ENCODE data around the gene ATP7B. TPM values are rescaled to one million over a fixed set of nuclear protein-coding genes. Genes with fewer than 3 reads are reported as not detected.

ATP7B gene
- total RNA-seq, 4 donors from 2014 or later = 17.6 to 32.9 (median 22.6) TPM

DNA sequence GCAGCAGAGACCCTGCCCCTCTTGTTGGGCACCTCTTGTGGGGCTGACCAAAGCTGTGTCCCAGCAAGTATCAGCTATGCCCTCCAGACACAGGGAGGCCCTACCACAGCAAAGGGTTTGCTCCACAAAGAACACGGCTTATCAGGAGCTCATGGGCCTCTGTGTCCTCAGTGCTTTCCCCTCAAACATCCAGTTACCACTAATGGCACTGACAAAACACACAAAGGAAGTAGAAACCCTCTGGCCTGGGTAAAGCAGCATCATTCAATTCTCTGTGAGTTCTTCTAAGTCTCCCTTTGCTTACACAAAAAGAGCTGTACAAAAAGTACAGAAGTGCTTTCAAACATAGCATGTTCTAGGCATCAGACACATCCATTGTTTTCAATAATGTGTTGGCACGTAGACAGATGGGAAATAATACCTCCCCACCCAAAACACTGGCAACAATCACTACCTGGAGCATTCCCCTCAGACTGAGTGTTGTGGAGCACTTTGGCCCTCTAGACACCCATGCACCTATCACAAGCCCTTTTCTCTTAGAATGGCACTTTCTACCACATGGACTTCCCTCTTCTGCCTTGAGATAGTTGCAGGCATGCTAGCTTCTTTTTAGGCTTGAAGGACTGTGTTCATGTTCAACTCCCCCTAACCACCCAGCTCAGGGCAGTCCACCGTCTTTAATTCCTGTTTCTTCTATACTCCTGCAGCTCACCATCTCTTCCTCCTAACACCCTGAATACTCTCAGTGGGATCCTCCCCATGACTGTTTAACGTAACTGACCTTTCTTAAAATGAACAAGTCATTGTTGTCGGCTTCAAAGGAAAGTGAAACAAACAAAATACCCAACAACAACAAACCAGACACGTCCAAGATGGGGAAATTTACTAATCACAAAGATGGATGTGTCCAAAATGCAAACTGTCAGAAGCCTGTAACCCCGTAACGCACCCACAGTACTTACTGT is 43.5 kb downstream of the ATP7B start:
- intact Hi-C loops (cut with DNase I; ENCODE audit: low total_unique reads) (no loop called here), in situ Hi-C loops (cut with MboI; ENCODE audit: low pct_ligation_motif_present in 1 of 4, low pct_unique_long_range_greater_than_20kb in 1 of 4, low sequenced_read_pairs in 3 of 4) (no loop called here)
- Histone ChIP-seq H3K4me1 (no peaks in the 10 kb centered on the region), H3K27ac (no peak overlapping the region), H3K4me3 (no peak overlapping the region), H3K27me3 (no peaks in the 10 kb centered on the region), H3K9me3 (no peaks in the 10 kb centered on the region), H3K36me3 (peaks cover 0 to 7% (median 0%) of the 10 kb centered on the region in 4 donors)
- DNase-seq = no peak
- WGBS, 2 donors (ENCODE audit: low coverage in 1 of 2) = 72 to 78% methylated on average over 7 to 8 of the region's 8 CpGs
- TF ChIP-seq, protein P1, sequence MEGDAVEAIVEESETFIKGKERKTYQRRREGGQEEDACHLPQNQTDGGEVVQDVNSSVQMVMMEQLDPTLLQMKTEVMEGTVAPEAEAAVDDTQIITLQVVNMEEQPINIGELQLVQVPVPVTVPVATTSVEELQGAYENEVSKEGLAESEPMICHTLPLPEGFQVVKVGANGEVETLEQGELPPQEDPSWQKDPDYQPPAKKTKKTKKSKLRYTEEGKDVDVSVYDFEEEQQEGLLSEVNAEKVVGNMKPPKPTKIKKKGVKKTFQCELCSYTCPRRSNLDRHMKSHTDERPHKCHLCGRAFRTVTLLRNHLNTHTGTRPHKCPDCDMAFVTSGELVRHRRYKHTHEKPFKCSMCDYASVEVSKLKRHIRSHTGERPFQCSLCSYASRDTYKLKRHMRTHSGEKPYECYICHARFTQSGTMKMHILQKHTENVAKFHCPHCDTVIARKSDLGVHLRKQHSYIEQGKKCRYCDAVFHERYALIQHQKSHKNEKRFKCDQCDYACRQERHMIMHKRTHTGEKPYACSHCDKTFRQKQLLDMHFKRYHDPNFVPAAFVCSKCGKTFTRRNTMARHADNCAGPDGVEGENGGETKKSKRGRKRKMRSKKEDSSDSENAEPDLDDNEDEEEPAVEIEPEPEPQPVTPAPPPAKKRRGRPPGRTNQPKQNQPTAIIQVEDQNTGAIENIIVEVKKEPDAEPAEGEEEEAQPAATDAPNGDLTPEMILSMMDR (IDR thresholded peaks at IDR 0.05) = no peak
- TF ChIP-seq POLR2A (IDR thresholded peaks at IDR 0.05) = no peak
- TF ChIP-seq EP300 (IDR thresholded peaks at IDR 0.05; ENCODE audit: low read depth) = no peak

DNA sequence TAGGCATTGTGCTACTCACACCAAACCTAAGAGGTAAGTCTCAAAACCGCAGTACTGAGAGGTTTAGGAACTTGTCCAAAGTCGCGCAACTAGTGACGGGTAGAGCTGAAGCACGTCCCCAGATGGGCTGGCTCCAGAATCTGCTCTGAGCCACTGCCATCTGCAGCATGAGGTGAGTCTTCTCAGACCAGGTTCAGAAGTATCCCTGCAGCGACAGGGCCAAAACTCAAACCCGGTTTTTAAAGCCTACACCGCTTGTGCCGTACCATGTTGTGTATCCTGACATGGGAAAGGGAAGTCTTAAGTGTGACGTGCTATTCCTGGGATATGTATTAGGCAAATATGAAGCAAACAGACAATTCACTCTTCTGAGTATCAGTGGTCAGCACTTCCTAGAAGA is 45.1 kb downstream of the ATP7B start:
- Histone ChIP-seq H3K4me1 (peaks cover 0 to 14% (median 5%) of the 10 kb centered on the region in 4 donors), H3K27ac (no peak overlapping the region), H3K4me3 (no peak overlapping the region), H3K27me3 (no peaks in the 10 kb centered on the region), H3K9me3 (no peaks in the 10 kb centered on the region), H3K36me3 (peaks cover 0 to 7% (median 0%) of the 10 kb centered on the region in 4 donors)
- intact Hi-C loops (cut with DNase I; ENCODE audit: low total_unique reads) = no loop called here
- TF ChIP-seq POLR2A (IDR thresholded peaks at IDR 0.05) (no peak), EP300 (IDR thresholded peaks at IDR 0.05; ENCODE audit: low read depth) (no peak), POLR2AphosphoS5 (IDR thresholded peaks at IDR 0.05) (no peak)
- TF ChIP-seq, protein P1 (IDR thresholded peaks at IDR 0.05) = no peak
- in situ Hi-C loops (cut with MboI; ENCODE audit: low pct_ligation_motif_present in 1 of 4, low pct_unique_long_range_greater_than_20kb in 1 of 4, low sequenced_read_pairs in 3 of 4) = no loop called here
- DNase-seq = no peak
- 92% methylated on average over 10 of the region's 10 CpGs; no CpG with 5 or more reads in 1 of the 2 donors for WGBS, 2 donors (ENCODE audit: low coverage in 1 of 2)

DNA sequence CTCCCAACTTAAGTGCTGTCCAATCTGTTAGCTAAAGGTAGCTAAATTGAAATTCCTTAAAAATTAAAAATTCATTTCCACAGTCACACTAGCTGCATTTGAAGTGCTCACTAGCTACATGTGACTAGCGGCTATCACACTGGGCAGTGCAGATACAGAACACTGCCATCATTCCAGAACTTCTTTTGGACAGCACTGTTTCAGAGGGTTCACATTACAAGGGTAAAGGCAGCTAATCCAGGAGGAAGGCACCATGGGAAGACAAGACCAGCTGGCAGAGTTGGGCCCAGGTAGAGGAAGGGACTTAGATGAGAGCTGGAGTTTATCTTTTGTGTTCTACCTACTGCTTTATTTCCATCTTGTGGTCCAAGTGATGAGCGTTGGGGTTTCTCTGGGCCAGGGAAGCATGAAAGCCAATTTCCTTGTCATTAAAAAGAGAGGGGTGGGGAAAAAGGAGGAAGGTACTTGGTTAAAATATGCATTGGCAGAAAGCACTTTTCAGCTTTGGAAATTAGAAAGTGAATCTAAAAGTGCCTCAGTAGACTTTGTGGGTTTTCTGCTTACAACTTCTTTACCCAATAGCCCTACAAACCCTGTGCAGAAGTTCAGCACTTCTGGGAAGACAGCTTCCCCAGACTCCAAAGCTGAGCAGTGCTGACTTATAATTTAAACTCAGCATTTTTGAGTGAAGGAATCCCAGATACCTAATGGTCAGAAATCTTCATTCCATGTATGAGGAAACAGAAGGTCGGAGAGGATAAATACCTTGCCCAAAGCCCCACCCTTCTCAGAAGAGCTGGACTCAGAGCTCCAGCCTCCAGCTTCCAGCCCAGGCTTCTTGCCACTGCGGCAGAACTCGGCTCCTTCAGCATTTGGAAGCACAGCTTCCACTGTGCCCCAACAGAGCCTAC is 49.5 kb downstream of the ATP7B start:
- no peak overlapping the region for H3K27ac ChIP-seq
- H3K4me3 ChIP-seq = no peak overlapping the region
- in situ Hi-C loops (cut with MboI; ENCODE audit: low pct_ligation_motif_present in 1 of 4, low pct_unique_long_range_greater_than_20kb in 1 of 4, low sequenced_read_pairs in 3 of 4) (no loop called here), intact Hi-C loops (cut with DNase I; ENCODE audit: low total_unique reads) (no loop called here)
- TF ChIP-seq, protein P1 (IDR thresholded peaks at IDR 0.05) = no peak
- TF ChIP-seq EP300 (IDR thresholded peaks at IDR 0.05; ENCODE audit: low read depth) (no peak), POLR2AphosphoS5 (IDR thresholded peaks at IDR 0.05) (no peak), POLR2A (IDR thresholded peaks at IDR 0.05) (no peak)
- H3K27me3 ChIP-seq = no peaks in the 10 kb centered on the region
- no peaks in the 10 kb centered on the region for H3K9me3 ChIP-seq
- no peak for DNase-seq
- H3K4me1 ChIP-seq = peaks cover 3 to 54% (median 29%) of the 10 kb centered on the region in 4 donors
- H3K36me3 ChIP-seq = no peaks in the 10 kb centered on the region
- WGBS, 2 donors (ENCODE audit: low coverage in 1 of 2) = 72% methylated on average over 2 to 5 of the region's 5 CpGs

DNA sequence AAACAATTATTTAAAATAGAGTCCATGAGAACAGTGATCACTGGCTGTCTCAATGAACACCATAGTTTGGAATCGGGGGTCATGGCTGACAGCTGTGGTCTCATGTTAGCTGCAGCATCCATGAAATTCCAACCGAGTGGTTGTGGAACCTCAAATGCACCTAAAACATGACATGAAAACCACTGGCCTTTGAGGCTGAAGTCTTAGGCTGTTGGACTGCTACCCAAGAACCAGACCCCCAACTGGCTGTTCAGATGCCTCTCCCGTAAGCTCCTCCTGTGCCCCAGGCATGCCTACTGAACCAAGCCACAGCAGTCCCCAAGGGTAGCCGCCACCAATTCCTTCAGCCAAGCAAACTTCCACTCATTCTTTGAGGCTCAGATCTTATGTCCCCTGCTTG is 50.5 kb downstream of the ATP7B start:
- H3K4me1 ChIP-seq = peaks cover 7 to 64% (median 39%) of the 10 kb centered on the region in 4 donors
- no peak for DNase-seq
- TF ChIP-seq EP300 (IDR thresholded peaks at IDR 0.05; ENCODE audit: low read depth) (no peak), POLR2A (IDR thresholded peaks at IDR 0.05) (no peak), POLR2AphosphoS5 (IDR thresholded peaks at IDR 0.05) (no peak)
- TF ChIP-seq, protein P1 (IDR thresholded peaks at IDR 0.05) = no peak
- in situ Hi-C loops (cut with MboI; ENCODE audit: low pct_ligation_motif_present in 1 of 4, low pct_unique_long_range_greater_than_20kb in 1 of 4, low sequenced_read_pairs in 3 of 4) (no loop called here), intact Hi-C loops (cut with DNase I; ENCODE audit: low total_unique reads) (no loop called here)
- H3K27me3 ChIP-seq = no peaks in the 10 kb centered on the region
- H3K4me3 ChIP-seq = no peak overlapping the region
- 80 to 96% methylated on average over 1 to 4 of the region's 4 CpGs for WGBS, 2 donors (ENCODE audit: low coverage in 1 of 2)
- no peaks in the 10 kb centered on the region for H3K36me3 ChIP-seq
- H3K9me3 ChIP-seq = no peaks in the 10 kb centered on the region
- H3K27ac ChIP-seq = peak overlapping the region; percentile 75 to 84 (median 84)

Data from transverse colon (tissue), 4 donors.